GM19468 (cell line): ENCODE results near the gene HMGXB3.

Experiments
- ATAC-seq: cut with Tn5 transposase; IDR thresholded peaks from one replicate; pipeline ENCODE4 v1.9.1; 2021; ENCODE audit warnings: mild to moderate bottlenecking, moderate library complexity, moderate number of reproducible peaks; ENCODE audit not compliant: unreplicated experiment; ENCODE audit errors: extremely low read depth

Gene HMGXB3

DNA sequence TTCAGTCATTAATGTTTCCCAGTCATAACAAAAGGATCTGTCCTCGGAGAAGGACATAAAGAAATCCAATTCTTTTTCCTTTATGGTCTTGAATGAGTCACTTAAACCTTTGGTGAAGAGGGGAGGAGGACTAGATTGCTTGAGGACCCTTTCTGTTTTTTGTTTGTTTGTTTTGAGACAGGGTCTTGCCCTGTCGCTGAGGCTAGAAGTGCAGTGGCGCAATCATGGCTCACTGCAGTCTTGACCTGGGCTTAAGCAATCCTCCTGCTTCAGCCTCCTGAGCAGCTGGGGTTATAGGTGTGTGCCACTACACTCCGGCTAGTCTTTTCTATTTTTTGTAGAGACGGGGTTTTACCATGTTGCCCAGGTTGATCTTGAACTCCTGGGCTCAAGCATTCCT lies 12.4 kb upstream of the HMGXB3 start:
- no peak for ATAC-seq

- peak; percentile 74 for ATAC-seq
Measured at GRCh38 chr5:149990518-149991376, 9.8 kb upstream of the HMGXB3 start.

- ATAC-seq = no peak
Measured at GRCh38 chr5:149993471-149993870, 7.1 kb upstream of the HMGXB3 start.

DNA sequence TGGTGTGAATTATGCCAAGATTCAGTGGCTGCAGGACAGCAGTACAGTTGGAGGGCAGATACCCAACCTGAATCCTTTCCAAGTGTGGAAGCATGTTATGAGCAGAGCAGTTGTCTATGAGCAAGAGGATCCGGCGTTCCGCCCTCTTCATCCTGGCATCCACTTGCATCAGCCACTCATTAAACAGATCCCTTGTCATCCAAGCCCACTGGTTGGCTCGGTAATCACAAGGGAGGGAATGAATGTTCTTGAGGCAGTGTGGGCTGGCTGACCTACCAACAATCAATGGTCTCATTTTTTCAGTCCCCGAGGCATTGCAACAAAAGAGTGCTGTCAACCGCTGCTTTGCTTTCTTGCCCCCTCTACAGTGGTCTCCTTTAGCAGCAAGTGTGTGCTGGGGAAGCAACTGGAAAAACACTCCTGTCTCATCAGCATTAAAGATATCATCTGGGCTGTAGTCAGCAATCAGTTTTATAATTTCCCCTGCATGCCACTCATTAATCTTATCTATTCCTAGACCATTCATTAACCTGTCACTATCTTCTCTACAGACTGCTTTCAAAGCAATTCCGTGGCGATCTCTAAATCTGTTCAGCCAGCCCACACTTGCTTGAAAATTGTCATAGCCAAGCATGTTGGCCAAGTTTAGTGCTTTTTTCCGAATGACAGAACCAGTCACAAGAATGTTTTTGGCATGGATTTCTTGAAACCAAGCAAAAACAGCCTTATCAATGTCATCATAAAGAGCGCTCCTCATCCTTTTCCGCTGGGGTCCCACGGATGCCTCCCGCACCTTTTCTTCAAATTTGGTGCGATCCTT lies 4.9 kb upstream of the HMGXB3 start:
- no peak for ATAC-seq

DNA sequence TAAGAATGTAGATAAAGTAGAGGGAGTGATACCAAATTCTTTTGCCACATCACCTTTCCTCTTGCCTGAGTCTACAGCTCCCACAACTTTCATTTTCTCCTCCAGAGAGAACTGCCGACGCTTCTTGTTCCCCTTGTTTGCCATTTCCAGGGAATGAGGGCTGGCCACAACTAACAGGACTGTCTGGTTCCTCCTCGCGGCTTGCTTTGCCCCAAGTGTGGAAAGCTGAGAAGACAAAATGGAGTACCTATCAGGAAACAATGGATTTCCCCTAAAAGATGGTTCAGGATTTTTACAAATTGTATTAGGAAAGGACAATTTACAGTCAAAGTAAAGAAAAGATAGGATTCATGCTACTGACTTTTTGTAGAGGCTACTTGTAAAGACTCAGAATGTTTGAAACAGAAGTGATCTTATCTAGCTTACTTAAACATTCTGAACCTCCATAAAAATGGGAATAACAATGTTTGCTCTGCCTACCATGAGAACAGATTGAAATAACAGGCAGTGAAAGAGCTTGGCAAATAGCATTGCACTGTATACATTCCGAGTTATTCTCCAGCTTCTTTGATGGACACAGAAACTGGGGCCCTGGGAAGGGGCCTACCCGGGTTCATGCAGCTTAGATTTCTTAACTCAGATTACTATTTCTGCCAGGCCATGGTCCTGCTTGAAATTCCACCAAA lies 4.2 kb upstream of the HMGXB3 start:
- no peak for ATAC-seq

GRCh38 chr5:149998281-149998680 lies 2.3 kb upstream of the HMGXB3 start:
- ATAC-seq = no peak

GRCh38 chr5:149999359-149999758 lies 1.2 kb upstream of the HMGXB3 start:
- ATAC-seq = no peak

GRCh38 chr5:149999866-150000255 lies 678 bp upstream of the HMGXB3 start:
- ATAC-seq = no peak

- ATAC-seq = no peak
Measured at GRCh38 chr5:150000990-150001659, 586 bp downstream of the HMGXB3 start.

GRCh38 chr5:150001660-150002486 lies 1.3 kb downstream of the HMGXB3 start:
- peak; percentile 67 for ATAC-seq

- no peak for ATAC-seq
Measured at GRCh38 chr5:150006318-150006717, 5.8 kb downstream of the HMGXB3 start.

DNA sequence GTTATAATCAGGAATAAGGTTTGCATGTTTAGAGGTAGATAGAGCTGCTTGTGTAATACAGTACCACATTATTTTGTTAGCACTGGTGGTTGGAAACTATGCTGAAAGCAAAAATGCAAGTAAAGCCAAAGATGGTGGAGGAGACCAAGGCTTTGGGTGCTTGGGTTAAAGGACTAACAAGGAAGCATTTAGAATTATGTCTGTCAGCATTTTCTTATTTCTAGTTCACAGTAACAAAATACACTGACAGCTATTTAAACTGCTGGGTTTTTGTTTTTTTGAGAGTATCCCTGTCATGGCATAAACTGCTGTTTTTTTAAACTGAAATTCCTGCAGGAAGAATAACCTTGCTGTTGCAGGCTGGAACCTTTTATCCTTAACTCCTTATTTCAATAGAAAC lies 6.5 kb downstream of the HMGXB3 start:
- ATAC-seq = no peak

DNA sequence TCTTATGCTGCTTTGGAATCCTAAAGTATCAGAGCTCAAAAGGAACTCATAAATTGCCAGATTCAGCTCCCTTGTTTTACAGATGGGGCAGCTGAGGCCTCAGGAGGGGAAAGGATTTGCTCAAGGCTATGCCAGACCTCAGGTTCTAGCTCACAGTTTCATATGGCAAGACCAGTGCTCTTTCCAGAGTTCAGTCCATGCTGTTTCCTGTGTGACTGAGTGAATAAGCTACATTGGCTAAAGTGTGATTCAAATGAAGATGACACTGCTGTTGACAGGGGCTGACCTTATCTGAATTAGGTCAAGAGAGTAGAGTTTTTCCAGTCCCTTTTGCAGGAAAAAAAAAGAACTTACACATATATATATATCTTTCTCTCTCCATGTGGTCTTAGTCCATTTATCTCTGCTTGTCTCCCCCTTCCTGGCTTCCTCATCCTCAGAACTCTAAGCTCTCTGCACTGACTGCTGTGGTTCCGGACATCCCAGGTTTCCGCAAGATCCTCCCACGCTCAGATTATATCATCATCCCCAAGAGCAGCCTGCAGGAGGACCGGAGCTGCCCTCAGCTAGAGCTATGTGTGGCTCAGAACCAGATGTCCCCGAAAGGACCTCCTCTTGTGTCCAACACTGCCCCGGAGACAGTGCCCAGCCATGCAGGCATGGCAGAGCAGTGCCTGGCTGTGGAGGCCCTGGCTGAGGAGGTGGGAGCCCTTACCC lies 9.3 kb downstream of the HMGXB3 start:
- ATAC-seq = no peak

- no peak for ATAC-seq
Measured at GRCh38 chr5:150013931-150014330, 13.4 kb downstream of the HMGXB3 start.

- no peak for ATAC-seq
Measured at GRCh38 chr5:150014456-150014855, 13.9 kb downstream of the HMGXB3 start.

- ATAC-seq = no peak
Measured at GRCh38 chr5:150015415-150015814, 14.9 kb downstream of the HMGXB3 start.

DNA sequence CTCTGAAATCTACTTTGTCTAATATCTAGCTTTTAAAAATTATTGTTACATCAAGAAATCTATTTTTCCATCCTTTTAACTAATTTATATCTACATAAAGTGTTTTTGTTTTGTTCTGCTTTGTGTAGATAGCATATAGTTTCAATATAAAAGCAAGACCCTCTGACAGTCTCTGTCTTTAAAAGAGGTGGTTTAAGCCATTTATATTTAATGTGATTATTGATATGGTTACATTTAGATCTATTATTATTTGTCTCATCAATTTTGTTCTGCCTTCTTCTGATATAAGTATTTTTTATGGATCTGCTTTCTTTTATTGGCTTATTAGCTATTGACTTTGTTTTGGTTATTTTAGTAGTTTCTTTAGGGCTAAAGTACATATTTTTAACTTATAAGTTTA lies 16.0 kb downstream of the HMGXB3 start:
- no peak for ATAC-seq

DNA sequence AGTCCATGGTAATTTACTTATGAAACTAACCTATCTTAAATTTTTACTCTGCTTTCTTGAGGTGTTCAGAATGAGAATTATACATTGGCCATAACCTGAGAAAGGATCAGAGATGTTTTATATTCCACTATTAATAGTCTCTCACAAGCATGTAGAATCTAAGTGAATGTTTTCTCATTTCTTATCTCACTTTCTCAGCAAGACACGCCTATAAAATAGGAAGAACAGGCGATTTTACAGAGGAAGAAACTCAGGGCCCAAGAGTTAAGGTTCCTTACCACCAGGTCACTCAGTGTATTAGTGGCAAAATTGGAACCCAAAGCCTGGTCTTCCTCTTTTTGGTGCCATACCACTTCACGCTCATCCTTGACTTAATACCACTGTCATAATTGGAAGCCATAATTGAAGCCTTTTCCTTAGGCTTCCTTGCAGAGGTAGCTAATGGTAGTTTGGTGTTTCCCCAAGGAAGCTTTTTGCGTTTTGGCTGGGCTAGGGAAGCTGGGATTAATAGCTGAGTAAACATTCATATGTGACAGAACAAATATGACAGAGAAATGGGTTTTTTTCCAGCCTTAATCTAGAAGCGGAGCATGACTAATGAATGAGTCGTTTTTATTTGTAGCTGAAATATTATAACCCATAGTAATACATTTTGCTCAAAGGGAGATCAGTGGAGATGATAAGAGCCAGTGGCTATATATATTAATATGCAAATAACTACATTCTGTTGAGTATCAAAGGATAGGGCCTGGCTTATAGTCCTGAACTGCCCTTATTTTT lies 16.9 kb downstream of the HMGXB3 start:
- no peak for ATAC-seq
